PC-9 (cell line): Measurements from ENCODE around the gene COMMD10. TPM values are rescaled to one million over a fixed set of nuclear protein-coding genes. Genes with fewer than 3 reads are reported as not detected.

Experiments
- BruUV-seq: library from RNA; stranded (reverse); fragments of 400-500 nt; replicated peaks from 2 replicates; lab custom pipeline; 2021; lab: Mats Ljungman, UMichigan
- CTCF ChIA-PET: fragments of 300-600 bp; sonication (Branson Sonifier 250); formaldehyde crosslinking; loops from one replicate; lab custom pipeline; 2022; ENCODE audit warnings: antibody characterized with exemption; lab: Charles Lee
- POLR2A ChIA-PET: fragments of 300-600 bp; sonication (Branson Sonifier 250); formaldehyde crosslinking; loops from one replicate; lab custom pipeline; 2022; ENCODE audit warnings: antibody characterized with exemption; ENCODE audit not compliant: unreplicated experiment; lab: Charles Lee
- DNase-seq, 2 experiments: peaks; one replicate each; pipeline versions ENCODE4 v3.0.0 to v3.0.0-alpha.2; 2015 to 2022; ENCODE audit warnings: mixed read lengths in 1 of 2
- H2AFZ ChIP-seq: fragments of 200-600 bp; sonication (generic); 2 replicates; pipeline ENCODE4 v1.8.1; 2017; ENCODE audit warnings: antibody characterized with exemption
- H3F3A ChIP-seq: fragments of 200-600 bp; sonication (generic); 2 replicates; pipeline ENCODE4 v1.8.1; 2017; ENCODE audit warnings: antibody characterized with exemption, mild to moderate bottlenecking, low read depth; ENCODE audit not compliant: insufficient read depth
- H3K27ac ChIP-seq: fragments of 200-600 bp; sonication (generic); 2 replicates; pipeline ENCODE4 v1.6.1; 2016; ENCODE audit warnings: mixed run types
- H3K27me3 ChIP-seq: fragments of 200-600 bp; sonication (generic); 2 replicates; pipeline ENCODE4 v1.6.1; 2016; ENCODE audit warnings: low read depth, mixed run types; ENCODE audit not compliant: insufficient read depth
- H3K36me3 ChIP-seq: fragments of 200-600 bp; sonication (generic); 2 replicates; pipeline ENCODE4 v1.6.1; 2016; ENCODE audit warnings: low read depth, mixed run types
- H3K4me1 ChIP-seq: fragments of 200-600 bp; sonication (generic); replicated peaks from 2 replicates; pipeline ENCODE4 v1.6.1; 2016; ENCODE audit warnings: mixed run types; ENCODE audit not compliant: insufficient read depth
- H3K4me2 ChIP-seq: fragments of 200-600 bp; sonication (generic); 2 replicates; pipeline ENCODE4 v1.6.1; 2017; ENCODE audit warnings: mixed run types
- H3K4me3 ChIP-seq: fragments of 200-600 bp; sonication (generic); 2 replicates; pipeline ENCODE4 v1.6.1; 2016; ENCODE audit warnings: mixed run types
- H3K79me2 ChIP-seq: fragments of 200-600 bp; sonication (generic); 2 replicates; pipeline ENCODE4 v1.6.1; 2017; ENCODE audit warnings: low read depth, mixed run types
- H3K9me2 ChIP-seq: fragments of 200-600 bp; sonication (generic); 2 replicates; pipeline ENCODE4 v1.8.1; 2017; ENCODE audit warnings: mild to moderate bottlenecking; ENCODE audit not compliant: insufficient read depth
- H3K9me3 ChIP-seq: fragments of 200-600 bp; sonication (generic); 2 replicates; pipeline ENCODE4 v1.8.1; 2016; ENCODE audit warnings: low read depth; ENCODE audit not compliant: insufficient read depth
- H4K20me1 ChIP-seq: fragments of 200-600 bp; sonication (generic); 2 replicates; pipeline ENCODE4 v1.8.1; 2017; ENCODE audit not compliant: insufficient read depth
- EZH2 ChIP-seq: fragments of 200-600 bp; sonication (generic); IDR thresholded peaks from 2 replicates; pipeline ENCODE4 v1.8.0; 2017; ENCODE audit warnings: antibody characterized with exemption, low read depth
- intact Hi-C: fragments of 100-400 bp; cut with micrococcal nuclease; formaldehyde crosslinking; loops from one replicate; pipeline ENCODE4 v1.10.0; 2022; ENCODE audit not compliant: unreplicated experiment
- total RNA-seq: library from RNA; stranded (reverse); gene quantifications from 2 replicates; pipeline ENCODE4 v1.2.3, GENCODE V29; 2021
- TF ChIP-seq, protein P1 (sequence below): fragments of 200-600 bp; sonication (generic); conservative IDR thresholded peaks from 2 replicates; pipeline ENCODE4 v1.6.1; 2017; ENCODE audit warnings: mixed run types, antibody characterized with exemption, mild to moderate bottlenecking, moderate library complexity

COMMD10 gene
- total RNA-seq, 1 experiment from 2014 or later = 17.9 TPM

DNA sequence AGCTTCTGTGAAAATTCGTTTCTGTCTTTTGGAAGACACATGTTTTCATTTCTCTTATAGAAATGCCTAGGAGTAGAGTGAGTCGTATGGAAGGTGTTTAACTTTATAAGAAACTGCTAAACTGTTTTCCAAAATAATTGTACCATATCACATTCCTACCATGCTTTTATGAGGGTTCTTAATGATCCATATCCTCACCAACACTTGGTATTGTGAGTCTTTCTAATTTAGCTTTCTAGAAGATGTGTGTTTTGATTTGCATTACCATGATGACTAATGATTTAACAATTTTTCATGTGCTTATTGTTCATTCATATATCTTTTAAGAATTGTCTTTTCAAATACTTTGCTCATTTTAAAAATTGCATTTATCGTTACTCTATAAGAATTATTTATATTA is 223.6 kb downstream of the COMMD10 start:
- no peaks in the 10 kb centered on the region for H3K27me3 ChIP-seq
- no peak for DNase-seq
- H3K79me2 ChIP-seq = no peaks in the 10 kb centered on the region
- intact Hi-C loops = no loop called here
- no peak overlapping the region for H3K4me3 ChIP-seq
- no peak overlapping the region for H3K27ac ChIP-seq
- ChIA-PET POLR2A (no interaction called here), CTCF (no interaction called here)
- no peaks in the 10 kb centered on the region for H3K4me1 ChIP-seq
- TF ChIP-seq EZH2 = no peak
- TF ChIP-seq, protein P1, sequence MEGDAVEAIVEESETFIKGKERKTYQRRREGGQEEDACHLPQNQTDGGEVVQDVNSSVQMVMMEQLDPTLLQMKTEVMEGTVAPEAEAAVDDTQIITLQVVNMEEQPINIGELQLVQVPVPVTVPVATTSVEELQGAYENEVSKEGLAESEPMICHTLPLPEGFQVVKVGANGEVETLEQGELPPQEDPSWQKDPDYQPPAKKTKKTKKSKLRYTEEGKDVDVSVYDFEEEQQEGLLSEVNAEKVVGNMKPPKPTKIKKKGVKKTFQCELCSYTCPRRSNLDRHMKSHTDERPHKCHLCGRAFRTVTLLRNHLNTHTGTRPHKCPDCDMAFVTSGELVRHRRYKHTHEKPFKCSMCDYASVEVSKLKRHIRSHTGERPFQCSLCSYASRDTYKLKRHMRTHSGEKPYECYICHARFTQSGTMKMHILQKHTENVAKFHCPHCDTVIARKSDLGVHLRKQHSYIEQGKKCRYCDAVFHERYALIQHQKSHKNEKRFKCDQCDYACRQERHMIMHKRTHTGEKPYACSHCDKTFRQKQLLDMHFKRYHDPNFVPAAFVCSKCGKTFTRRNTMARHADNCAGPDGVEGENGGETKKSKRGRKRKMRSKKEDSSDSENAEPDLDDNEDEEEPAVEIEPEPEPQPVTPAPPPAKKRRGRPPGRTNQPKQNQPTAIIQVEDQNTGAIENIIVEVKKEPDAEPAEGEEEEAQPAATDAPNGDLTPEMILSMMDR = no peak
- no peak overlapping the region for H2AFZ ChIP-seq
- no peak overlapping the region for H3K4me2 ChIP-seq
- H3K9me2 ChIP-seq = no peaks in the 10 kb centered on the region
- no TSS peak for BruUV-seq
- H3F3A ChIP-seq = no peaks in the 10 kb centered on the region
- no peaks in the 10 kb centered on the region for H3K36me3 ChIP-seq
- no peaks in the 10 kb centered on the region for H4K20me1 ChIP-seq
- H3K9me3 ChIP-seq = no peaks in the 10 kb centered on the region; the same call in 1 of the 2 replicates

DNA sequence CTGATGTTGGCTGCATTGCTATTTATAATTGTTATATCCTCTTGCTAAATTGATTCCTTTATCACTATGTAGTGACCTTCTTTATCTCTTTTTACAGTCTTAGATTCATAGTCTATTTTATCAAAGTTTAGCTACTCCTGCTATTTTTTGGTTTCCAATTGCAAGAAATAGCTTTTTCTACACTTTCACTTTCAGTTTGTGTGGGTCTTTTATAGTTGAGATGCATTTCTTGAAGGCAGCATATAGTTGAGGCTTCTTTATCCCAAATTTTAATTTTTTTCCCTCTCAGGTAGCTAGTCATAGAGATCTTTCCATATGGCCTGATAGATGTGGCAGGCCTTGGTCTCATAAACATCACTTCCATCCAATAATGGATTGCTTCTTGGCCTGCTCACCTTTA is 228.5 kb downstream of the COMMD10 start:
- Histone ChIP-seq H3K79me2 (no peaks in the 10 kb centered on the region), H3K36me3 (no peaks in the 10 kb centered on the region), H4K20me1 (no peaks in the 10 kb centered on the region), H3K4me2 (no peak overlapping the region), H3K9me3 (no peaks in the 10 kb centered on the region; the same call in 1 of the 2 replicates), H3F3A (no peaks in the 10 kb centered on the region), H3K9me2 (no peaks in the 10 kb centered on the region), H3K4me3 (no peak overlapping the region), H3K27me3 (no peaks in the 10 kb centered on the region), H3K27ac (no peak overlapping the region), H2AFZ (no peak overlapping the region), H3K4me1 (no peaks in the 10 kb centered on the region)
- no peak for DNase-seq
- no peak for TF ChIP-seq EZH2
- TF ChIP-seq, protein P1 = no peak
- POLR2A ChIA-PET = no interaction called here
- no TSS peak for BruUV-seq
- CTCF ChIA-PET = no interaction called here
- intact Hi-C loops = no loop called here

DNA sequence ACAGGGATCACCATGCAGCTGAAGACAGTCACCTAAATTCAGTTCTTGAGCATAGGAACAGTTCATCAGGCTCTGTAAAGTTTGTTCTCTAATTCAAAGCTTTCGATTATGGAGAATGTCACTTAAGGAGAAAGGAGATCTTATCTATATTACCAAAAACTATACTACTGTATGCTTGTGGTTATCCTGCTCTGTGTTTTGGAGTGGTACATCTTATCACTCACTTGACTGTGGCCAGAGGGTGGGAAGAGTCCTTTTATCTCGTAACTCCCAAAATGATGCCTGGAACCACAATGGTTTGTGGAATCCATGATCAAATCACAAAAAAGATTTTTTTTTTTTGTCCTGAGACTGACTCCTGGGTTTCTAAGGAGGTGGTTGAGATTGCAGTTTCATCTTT is 230.7 kb downstream of the COMMD10 start:
- no peaks in the 10 kb centered on the region for H3K79me2 ChIP-seq
- no peaks in the 10 kb centered on the region for H3K9me2 ChIP-seq
- H3K27ac ChIP-seq = no peak overlapping the region
- H2AFZ ChIP-seq = no peak overlapping the region
- H4K20me1 ChIP-seq = no peaks in the 10 kb centered on the region
- H3K36me3 ChIP-seq = no peaks in the 10 kb centered on the region
- no peak for DNase-seq
- no peaks in the 10 kb centered on the region for H3K4me1 ChIP-seq
- intact Hi-C loops = no loop called here
- H3K9me3 ChIP-seq = no peaks in the 10 kb centered on the region
- H3K4me2 ChIP-seq = no peak overlapping the region
- H3F3A ChIP-seq = no peaks in the 10 kb centered on the region
- ChIA-PET CTCF (no interaction called here), POLR2A (no interaction called here)
- no peak overlapping the region for H3K4me3 ChIP-seq
- BruUV-seq = no TSS peak
- no peak for TF ChIP-seq EZH2
- TF ChIP-seq, protein P1 = no peak
- no peaks in the 10 kb centered on the region for H3K27me3 ChIP-seq
